ENCODE results near the gene SMIM32. TPM values are rescaled to one million over a fixed set of nuclear protein-coding genes. Genes with fewer than 3 reads are reported as not detected.

The SMIM32 gene
- total and polyA plus RNA-seq, 2 of the 4 experiments (the other 2 are of a cell fraction), result not detected

DNA sequence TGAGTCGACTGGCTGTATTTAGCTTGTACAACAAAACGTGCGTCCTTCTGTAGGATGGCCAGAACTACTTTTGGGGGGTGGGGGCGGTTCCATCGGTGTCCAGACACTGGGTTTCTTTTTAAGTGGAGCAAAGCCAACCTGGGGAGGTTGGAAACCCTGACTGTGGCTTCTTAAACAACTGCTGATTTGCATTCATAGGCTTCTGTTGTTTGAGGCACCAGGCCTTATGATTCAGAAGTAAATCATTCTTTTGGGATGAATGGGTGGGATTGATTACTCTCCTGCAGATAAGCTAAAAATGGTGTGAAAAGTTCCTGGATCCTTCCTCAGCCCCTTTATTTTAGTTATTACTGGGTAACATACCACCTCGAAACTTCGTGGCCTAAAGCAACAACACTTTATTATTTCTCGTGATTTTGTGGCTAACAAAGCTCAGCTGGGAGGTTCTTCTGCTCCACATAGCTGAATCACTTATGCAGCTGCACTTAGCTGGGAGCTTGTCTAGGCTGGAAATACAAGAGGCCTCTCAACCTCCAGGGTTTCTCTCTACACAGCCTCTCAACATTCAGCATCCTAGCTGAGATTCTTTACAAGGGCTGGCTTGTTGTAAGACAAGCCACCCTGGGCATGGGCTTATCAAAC is 12.2 kb upstream of the SMIM32 start:
- ATAC-seq (ENCODE audit: low read depth) (no peak), DNase-seq (no peak)
- H3K36me3 ChIP-seq (ENCODE audit: control insufficient read depth, insufficient read depth, low read length), result no peaks in the 10 kb centered on the region
- ChIA-PET CTCF (interaction anchor here (0.6 kb wide), 2 partner anchors 264 to 420 kb away, joined by 3 read pairs; no protein-coding TSS in a partner anchor), POLR2A (ENCODE audit: unreplicated experiment) (no interaction called here)
- in situ Hi-C loops (cut with MboI; ENCODE audit: low sequenced_read_pairs), result loop anchor here (25.0 kb wide), 1 partner anchor 643 kb away; no protein-coding TSS in a partner anchor
- no peak overlapping the region for H4K5ac ChIP-seq (ENCODE audit: low read depth, low read length)
- no peak overlapping the region for H3K56ac ChIP-seq (ENCODE audit: extremely low read depth, insufficient read depth, low read length)
- H2BK20ac ChIP-seq (ENCODE audit: low read depth, low read length), result no peak overlapping the region
- dilution Hi-C loops (cut with HindIII; ENCODE audit: low sequenced_read_pairs, unreplicated experiment), result no loop called here
- no peak overlapping the region for H2BK120ac ChIP-seq (ENCODE audit: low read depth, low read length)
- H3K9me1 ChIP-seq (ENCODE audit: insufficient read depth, low read length), result no peaks in the 10 kb centered on the region
- no peak overlapping the region for H3K4ac ChIP-seq (ENCODE audit: low read depth, low read length)
- H3K23ac ChIP-seq (ENCODE audit: low read depth, low read length), result no peak overlapping the region
- H3K27ac ChIP-seq (ENCODE audit: insufficient read depth, low read length), result no peak overlapping the region
- H2BK15ac ChIP-seq (ENCODE audit: low read depth, low read length), result no peak overlapping the region
- BruUV-seq (replicated peaks), result no TSS peak
- H3K4me3 ChIP-seq (ENCODE audit: insufficient read depth, low read depth, low read length), result no peak overlapping the region
- no peak overlapping the region for H3K14ac ChIP-seq (replicated peaks; ENCODE audit: low read depth, low read length)
- no peaks in the 10 kb centered on the region for H3K4me1 ChIP-seq (ENCODE audit: control insufficient read depth, insufficient read depth, low read length)
- H3K9ac ChIP-seq (ENCODE audit: low read depth, low read length), result no peak overlapping the region
- intact Hi-C loops (cut with micrococcal nuclease), result no loop called here
- H2AFZ ChIP-seq (replicated peaks; ENCODE audit: low read length, poor library complexity), result no peak overlapping the region
- TF ChIP-seq MAZ (IDR thresholded peaks at IDR 0.05; ENCODE audit: borderline replicate concordance, low read depth, low read length) (no peak), BHLHE40 (IDR thresholded peaks at IDR 0.05; ENCODE audit: low read depth, low read length) (no peak), MAFK (IDR thresholded peaks at IDR 0.05; ENCODE audit: low read depth, low read length) (no peak), NFE2L2 (IDR thresholded peaks at IDR 0.05; ENCODE audit: low read depth, low read length) (no peak), RFX5 (IDR thresholded peaks at IDR 0.05; ENCODE audit: low read depth, low read length) (no peak), POLR2A (IDR thresholded peaks at IDR 0.05; ENCODE audit: low read depth, low read length) (no peak), CHD1 (IDR thresholded peaks at IDR 0.05; ENCODE audit: low read depth, low read length) (no peak), SMC3 (IDR thresholded peaks at IDR 0.05; ENCODE audit: low read depth, low read length) (no peak), CEBPB (IDR thresholded peaks at IDR 0.05; ENCODE audit: low read depth, low read length) (no peak), FOS (IDR thresholded peaks at IDR 0.05; ENCODE audit: low read depth, low read length) (no peak), RAD21 (IDR thresholded peaks at IDR 0.05; ENCODE audit: low read length) (no peak), RCOR1 (IDR thresholded peaks at IDR 0.05; ENCODE audit: insufficient replicate concordance, low read length) (no peak), MXI1 (IDR thresholded peaks at IDR 0.05; ENCODE audit: borderline replicate concordance, low read depth, low read length) (no peak)
- TF ChIP-seq, protein P1, sequence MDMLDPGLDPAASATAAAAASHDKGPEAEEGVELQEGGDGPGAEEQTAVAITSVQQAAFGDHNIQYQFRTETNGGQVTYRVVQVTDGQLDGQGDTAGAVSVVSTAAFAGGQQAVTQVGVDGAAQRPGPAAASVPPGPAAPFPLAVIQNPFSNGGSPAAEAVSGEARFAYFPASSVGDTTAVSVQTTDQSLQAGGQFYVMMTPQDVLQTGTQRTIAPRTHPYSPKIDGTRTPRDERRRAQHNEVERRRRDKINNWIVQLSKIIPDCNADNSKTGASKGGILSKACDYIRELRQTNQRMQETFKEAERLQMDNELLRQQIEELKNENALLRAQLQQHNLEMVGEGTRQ (IDR thresholded peaks at IDR 0.05; ENCODE audit: low read depth, low read length), result no peak
- TF ChIP-seq, protein P2, sequence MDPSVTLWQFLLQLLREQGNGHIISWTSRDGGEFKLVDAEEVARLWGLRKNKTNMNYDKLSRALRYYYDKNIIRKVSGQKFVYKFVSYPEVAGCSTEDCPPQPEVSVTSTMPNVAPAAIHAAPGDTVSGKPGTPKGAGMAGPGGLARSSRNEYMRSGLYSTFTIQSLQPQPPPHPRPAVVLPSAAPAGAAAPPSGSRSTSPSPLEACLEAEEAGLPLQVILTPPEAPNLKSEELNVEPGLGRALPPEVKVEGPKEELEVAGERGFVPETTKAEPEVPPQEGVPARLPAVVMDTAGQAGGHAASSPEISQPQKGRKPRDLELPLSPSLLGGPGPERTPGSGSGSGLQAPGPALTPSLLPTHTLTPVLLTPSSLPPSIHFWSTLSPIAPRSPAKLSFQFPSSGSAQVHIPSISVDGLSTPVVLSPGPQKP (IDR thresholded peaks at IDR 0.05; ENCODE audit: borderline replicate concordance, low read depth, low read length), result no peak
- TF ChIP-seq, protein P3, sequence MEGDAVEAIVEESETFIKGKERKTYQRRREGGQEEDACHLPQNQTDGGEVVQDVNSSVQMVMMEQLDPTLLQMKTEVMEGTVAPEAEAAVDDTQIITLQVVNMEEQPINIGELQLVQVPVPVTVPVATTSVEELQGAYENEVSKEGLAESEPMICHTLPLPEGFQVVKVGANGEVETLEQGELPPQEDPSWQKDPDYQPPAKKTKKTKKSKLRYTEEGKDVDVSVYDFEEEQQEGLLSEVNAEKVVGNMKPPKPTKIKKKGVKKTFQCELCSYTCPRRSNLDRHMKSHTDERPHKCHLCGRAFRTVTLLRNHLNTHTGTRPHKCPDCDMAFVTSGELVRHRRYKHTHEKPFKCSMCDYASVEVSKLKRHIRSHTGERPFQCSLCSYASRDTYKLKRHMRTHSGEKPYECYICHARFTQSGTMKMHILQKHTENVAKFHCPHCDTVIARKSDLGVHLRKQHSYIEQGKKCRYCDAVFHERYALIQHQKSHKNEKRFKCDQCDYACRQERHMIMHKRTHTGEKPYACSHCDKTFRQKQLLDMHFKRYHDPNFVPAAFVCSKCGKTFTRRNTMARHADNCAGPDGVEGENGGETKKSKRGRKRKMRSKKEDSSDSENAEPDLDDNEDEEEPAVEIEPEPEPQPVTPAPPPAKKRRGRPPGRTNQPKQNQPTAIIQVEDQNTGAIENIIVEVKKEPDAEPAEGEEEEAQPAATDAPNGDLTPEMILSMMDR (conservative IDR thresholded peaks at IDR 0.05; ENCODE audit: low read depth, low read length), result no peak
- no peak overlapping the region for H3K4me2 ChIP-seq (ENCODE audit: low read depth, low read length)
- no peak overlapping the region for H2AK5ac ChIP-seq (ENCODE audit: low read depth, low read length)
- H2AK9ac ChIP-seq (replicated peaks; ENCODE audit: low read depth, low read length, poor library complexity), result no peak overlapping the region
- H4K91ac ChIP-seq (ENCODE audit: insufficient read depth, low read depth, low read length), result no peak overlapping the region
- H3K79me1 ChIP-seq (ENCODE audit: low read depth in 1 of 2, low read length in 2 of 2), result no peaks in the 10 kb centered on the region
- no peak overlapping the region for H2BK5ac ChIP-seq (ENCODE audit: low read depth, low read length, poor library complexity, severe bottlenecking)
- no CpG with 5 or more reads among the region's 8 CpGs for WGBS, 2 experiments (ENCODE audit: extremely low coverage in 2 of 2, insufficient read length in 1 of 2)
- no peaks in the 10 kb centered on the region; the same call in 1 of the 2 replicates for H3K9me3 ChIP-seq (ENCODE audit: control insufficient read depth, insufficient read depth, low read length)
- peaks cover 31% of the 10 kb centered on the region for H3K27me3 ChIP-seq (ENCODE audit: control insufficient read depth, insufficient read depth, low read length)
- H4K20me1 ChIP-seq (ENCODE audit: insufficient read depth, low read length), result no peaks in the 10 kb centered on the region
- no peak overlapping the region for H3K18ac ChIP-seq (ENCODE audit: low read depth, low read length)
- no peak overlapping the region for H4K8ac ChIP-seq (ENCODE audit: low read depth in 2 of 2, low read length in 2 of 2)

Data from IMR-90 (cell line).